ENCODE results near the gene MAPKAP1.

Gene MAPKAP1

DNA sequence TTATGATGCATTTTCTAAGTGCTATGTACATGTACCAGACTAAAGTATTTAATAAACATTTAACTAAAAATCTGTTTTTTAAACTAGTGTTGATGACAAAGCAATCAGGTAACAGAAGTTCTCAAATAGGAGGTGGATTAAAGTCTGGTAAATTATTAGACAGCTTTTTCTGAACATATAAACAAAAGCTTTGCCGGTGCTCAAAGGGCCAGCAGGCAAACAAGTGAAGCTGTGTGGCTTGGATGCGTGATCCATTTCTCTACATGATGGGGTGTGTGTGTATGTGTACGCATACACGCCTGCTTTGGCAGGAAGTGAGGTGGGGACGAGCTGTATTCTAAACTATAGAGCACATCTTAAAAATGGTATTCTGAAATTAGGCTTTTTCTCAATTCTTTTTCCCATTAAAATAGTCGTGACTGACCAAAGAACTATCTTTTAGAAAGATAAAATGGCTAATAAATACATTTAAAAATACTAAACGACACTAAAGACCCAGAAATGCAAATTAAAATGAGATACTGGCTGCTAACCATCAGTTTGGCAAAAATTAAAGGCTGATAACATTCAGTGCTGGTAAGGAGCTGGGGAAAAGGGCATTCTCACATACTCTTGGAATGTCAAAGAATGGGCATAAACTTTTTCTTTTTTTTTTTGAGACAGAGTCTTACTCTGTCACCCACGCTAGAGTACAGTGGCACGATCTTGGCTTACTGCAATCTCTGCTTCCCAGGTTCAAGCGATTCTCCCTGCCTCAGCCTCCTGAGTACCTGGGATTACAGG lies 174.0 kb downstream of the MAPKAP1 start:
- no peak overlapping the region for H3K27ac ChIP-seq
- TF ChIP-seq, protein P1, sequence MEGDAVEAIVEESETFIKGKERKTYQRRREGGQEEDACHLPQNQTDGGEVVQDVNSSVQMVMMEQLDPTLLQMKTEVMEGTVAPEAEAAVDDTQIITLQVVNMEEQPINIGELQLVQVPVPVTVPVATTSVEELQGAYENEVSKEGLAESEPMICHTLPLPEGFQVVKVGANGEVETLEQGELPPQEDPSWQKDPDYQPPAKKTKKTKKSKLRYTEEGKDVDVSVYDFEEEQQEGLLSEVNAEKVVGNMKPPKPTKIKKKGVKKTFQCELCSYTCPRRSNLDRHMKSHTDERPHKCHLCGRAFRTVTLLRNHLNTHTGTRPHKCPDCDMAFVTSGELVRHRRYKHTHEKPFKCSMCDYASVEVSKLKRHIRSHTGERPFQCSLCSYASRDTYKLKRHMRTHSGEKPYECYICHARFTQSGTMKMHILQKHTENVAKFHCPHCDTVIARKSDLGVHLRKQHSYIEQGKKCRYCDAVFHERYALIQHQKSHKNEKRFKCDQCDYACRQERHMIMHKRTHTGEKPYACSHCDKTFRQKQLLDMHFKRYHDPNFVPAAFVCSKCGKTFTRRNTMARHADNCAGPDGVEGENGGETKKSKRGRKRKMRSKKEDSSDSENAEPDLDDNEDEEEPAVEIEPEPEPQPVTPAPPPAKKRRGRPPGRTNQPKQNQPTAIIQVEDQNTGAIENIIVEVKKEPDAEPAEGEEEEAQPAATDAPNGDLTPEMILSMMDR (conservative IDR thresholded peaks at IDR 0.05), result no peak

DNA sequence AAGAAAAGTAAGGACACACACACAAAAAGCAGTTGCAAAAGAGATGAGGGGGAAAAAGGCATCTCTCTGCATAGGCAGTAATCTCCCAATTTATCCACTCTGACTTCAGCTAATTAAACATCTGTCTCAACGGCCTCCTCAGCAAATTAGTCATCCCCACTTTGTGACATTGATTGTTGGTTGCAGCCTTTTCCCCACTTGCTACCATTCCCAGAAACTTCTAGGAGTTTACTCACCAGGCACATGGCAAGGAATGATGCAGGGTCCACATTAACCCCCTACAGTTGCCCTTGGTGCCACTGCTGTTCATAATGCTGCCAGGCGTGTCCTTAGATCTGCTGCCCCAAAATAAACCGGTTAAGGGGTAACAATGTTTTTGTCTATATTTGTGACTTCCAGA lies 174.6 kb downstream of the MAPKAP1 start:
- TF ChIP-seq, protein P1 (conservative IDR thresholded peaks at IDR 0.05), result no peak
- no peak overlapping the region for H3K27ac ChIP-seq

DNA sequence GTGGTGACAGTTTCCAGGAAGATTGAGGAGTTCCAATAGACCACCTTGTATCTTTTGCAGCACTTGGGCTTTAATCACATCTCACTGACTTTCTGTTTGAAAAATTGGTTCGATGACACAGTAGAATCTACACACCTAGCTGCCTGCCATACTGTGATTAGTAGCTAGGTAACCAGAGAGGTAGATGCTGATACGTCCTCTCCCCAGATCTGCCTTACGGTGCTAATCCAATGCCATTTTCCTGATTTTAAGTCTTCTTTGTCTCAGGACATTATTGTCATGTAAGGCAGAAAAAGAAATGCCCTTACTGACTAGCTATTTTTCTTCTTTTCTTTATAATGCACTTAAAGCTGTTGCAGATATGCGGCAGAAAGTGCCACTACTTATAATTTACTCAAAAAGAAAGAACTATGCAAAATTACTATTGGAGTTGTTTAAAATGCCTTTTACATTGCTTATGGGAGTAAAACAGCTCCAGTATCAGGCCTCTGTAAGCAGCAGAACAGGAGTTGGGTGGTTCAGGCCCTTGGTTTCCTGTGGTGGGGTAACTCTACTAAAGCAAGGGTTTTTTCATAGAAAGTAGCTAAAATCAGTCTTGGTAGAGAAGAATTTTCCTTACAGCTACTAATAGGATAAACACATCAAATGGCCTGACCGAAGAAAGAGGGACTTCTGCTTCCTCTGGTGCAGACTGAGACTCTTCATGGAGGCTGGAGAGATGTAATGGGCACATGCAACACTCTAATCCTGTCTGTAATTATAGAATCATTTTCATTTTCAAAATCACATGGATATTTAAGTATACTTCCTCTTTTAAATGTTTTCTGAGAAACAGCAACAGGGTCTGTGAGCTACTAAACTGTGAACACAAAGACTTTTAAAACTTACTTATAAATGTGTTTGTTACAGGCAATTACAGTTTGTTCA lies 177.2 kb downstream of the MAPKAP1 start:
- TF ChIP-seq, protein P1 (conservative IDR thresholded peaks at IDR 0.05), result no peak
- H3K27ac ChIP-seq, result peak overlapping the region; percentile 64

DNA sequence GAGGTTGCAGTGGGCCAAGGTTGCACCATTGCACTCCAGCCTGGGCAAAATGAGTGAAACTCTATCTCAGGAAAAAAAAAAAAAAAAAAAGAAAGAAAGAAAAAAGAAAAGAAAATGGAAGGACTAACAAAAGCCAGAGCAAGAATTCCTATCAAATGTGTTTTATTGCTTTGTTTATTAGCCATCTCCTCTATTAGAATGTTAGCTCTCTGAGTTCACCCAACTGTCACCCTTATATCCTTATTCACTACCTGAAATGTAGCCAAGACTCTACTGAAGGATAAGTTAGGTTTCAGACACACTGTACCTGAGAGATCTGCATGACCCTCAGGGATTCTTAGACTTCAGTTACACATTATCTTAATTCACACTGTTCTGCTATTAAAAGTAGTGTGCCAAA lies 177.9 kb downstream of the MAPKAP1 start:
- TF ChIP-seq, protein P1 (conservative IDR thresholded peaks at IDR 0.05), result no peak
- peak overlapping the region; percentile 64 for H3K27ac ChIP-seq

DNA sequence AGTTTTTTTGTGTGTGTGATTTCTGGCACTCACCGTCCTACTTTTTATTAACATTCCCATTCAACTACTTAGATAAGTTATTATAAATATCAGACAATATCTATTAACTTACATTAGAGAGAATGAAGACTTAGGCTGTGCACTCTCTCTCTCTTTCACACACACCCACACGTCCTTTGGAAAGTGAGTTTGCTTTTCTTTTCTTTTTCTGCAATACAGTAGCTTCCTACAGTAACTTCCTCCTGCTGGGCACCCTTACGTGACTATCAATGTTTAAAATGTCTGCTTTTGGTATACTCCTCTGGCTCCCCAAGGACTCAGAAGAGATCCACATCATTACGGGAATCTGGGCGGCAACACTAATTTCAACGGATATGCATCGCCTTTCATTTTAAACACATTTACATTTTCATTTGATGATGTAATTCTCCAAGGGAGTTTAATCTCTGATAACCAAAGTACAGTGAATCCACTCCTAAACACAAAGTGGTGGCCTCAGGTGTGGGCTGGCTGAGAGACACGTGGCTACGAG lies 179.5 kb downstream of the MAPKAP1 start:
- TF ChIP-seq, protein P1 (conservative IDR thresholded peaks at IDR 0.05), result no peak
- no peak overlapping the region; the same call in 1 of the 2 replicates for H3K27ac ChIP-seq

DNA sequence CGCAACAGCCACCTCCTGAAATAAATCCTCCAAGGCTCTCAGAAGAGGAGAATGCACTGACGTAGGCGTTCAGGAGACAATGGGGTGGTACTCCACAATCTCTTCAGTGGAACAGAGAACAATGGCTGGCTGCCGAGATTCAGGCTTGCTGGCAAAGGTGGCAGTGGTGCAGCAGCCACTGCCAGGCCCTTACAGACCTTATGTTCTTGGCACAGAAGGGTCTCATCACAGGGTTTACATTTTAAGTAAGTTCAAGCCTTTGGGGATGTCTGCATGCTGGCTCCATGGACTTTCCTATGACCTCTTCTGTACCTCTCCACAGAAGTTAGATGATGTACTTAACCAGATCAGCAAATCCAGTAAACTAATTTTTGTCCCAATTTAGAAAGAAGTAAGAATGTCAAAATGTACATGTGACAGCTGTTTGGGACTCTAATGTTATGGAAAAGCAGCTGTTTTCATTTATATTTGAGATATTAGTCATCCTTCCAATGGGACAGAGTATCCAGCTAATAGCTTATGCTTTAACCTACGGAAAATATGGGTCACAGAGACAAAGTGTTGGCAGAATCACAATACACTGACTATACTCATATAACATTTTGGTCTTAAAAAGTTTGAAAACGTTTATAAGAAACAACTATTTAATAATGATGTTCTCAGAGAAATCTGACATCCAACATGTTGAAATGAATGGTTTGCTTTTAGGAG lies 180.9 kb downstream of the MAPKAP1 start:
- no peak overlapping the region for H3K27ac ChIP-seq
- TF ChIP-seq, protein P1 (conservative IDR thresholded peaks at IDR 0.05), result no peak

Measured in VCaP (cell line).